Loucy (cell line): ENCODE measurements around the gene CLDN15.

Experiments used
- H2AFZ ChIP-seq: fragments of 200-600 bp; sonication (generic); 2 replicates; pipeline ENCODE4 v1.6.0; 2016; ENCODE audit warnings: antibody characterized with exemption, mild to moderate bottlenecking, low read length, moderate library complexity
- H3F3A ChIP-seq: fragments of 200-600 bp; 2 replicates; pipeline ENCODE4 v1.6.0; 2016; ENCODE audit warnings: antibody characterized with exemption, low read depth, mild to moderate bottlenecking
- H3K27me3 ChIP-seq: fragments of 200-600 bp; sonication (generic); 2 replicates; pipeline ENCODE4 v1.6.1; 2014; ENCODE audit warnings: low read length, mild to moderate bottlenecking; ENCODE audit not compliant: insufficient read depth, poor library complexity, severe bottlenecking
- H3K36me3 ChIP-seq: fragments of 200-600 bp; sonication (generic); 2 replicates; pipeline ENCODE4 v1.6.1; 2016; ENCODE audit warnings: low read length; ENCODE audit not compliant: insufficient read depth
- H3K4me1 ChIP-seq: fragments of 200-600 bp; sonication (generic); 2 replicates; pipeline ENCODE4 v1.5.1; 2014; ENCODE audit warnings: low read length, mild to moderate bottlenecking; ENCODE audit not compliant: insufficient read depth, poor library complexity, severe bottlenecking
- H3K4me2 ChIP-seq: fragments of 200-600 bp; sonication (generic); 2 replicates; pipeline ENCODE4 v1.6.0; 2014; ENCODE audit warnings: antibody characterized with exemption, low read length, low read depth, mild to moderate bottlenecking; ENCODE audit not compliant: poor library complexity, severe bottlenecking
- H3K4me3 ChIP-seq: fragments of 200-600 bp; sonication (generic); 2 replicates; pipeline ENCODE4 v1.5.1; 2014; ENCODE audit warnings: low read length, mild to moderate bottlenecking, mixed read lengths; ENCODE audit not compliant: poor library complexity, severe bottlenecking
- H3K79me2 ChIP-seq: fragments of 200-600 bp; sonication (generic); 2 replicates; pipeline ENCODE4 v1.6.1; 2014; ENCODE audit warnings: low read length; ENCODE audit not compliant: insufficient read depth
- H3K9ac ChIP-seq: fragments of 200-600 bp; sonication (generic); 2 replicates; pipeline ENCODE4 v1.6.0; 2014; ENCODE audit warnings: mild to moderate bottlenecking, low read depth, low read length, moderate library complexity; ENCODE audit not compliant: poor library complexity, severe bottlenecking
- H3K9me2 ChIP-seq: fragments of 200-600 bp; sonication (generic); replicated peaks from 2 replicates; pipeline ENCODE4 v1.6.1; 2016; ENCODE audit warnings: low read depth, low read length, mixed read lengths
- H3K9me3 ChIP-seq: fragments of 200-600 bp; sonication (generic); 2 replicates; pipeline ENCODE4 v1.6.1; 2014; ENCODE audit warnings: mild to moderate bottlenecking, antibody characterized with exemption, low read length, low read depth; ENCODE audit not compliant: insufficient read depth
- H4K20me1 ChIP-seq: fragments of 200-600 bp; sonication (generic); 2 replicates; pipeline ENCODE4 v1.6.0; 2014; ENCODE audit warnings: antibody characterized with exemption, low read length, mild to moderate bottlenecking; ENCODE audit not compliant: insufficient read depth, poor library complexity, severe bottlenecking
- CTCF ChIP-seq: fragments of 200-600 bp; sonication (generic); conservative IDR thresholded peaks from 2 replicates; pipeline ENCODE4 v1.5.1; 2014; ENCODE audit warnings: mild to moderate bottlenecking, antibody characterized with exemption, low read length
- EZH2phosphoT487 ChIP-seq: fragments of 200-600 bp; IDR thresholded peaks from 2 replicates; pipeline ENCODE4 v1.6.1; 2018; ENCODE audit warnings: antibody characterized with exemption, mild to moderate bottlenecking, moderate library complexity, borderline replicate concordance

The CLDN15 gene

GRCh38 chr7:101239951-101240220 is 2.3 kb upstream of the CLDN15 start:
- peaks cover 25% of the 10 kb centered on the region for H3K79me2 ChIP-seq
- H3K36me3 ChIP-seq, result no peaks in the 10 kb centered on the region
- H3K9me2 ChIP-seq, result no peaks in the 10 kb centered on the region
- H3K4me3 ChIP-seq, result no peak overlapping the region
- H3K27me3 ChIP-seq, result no peaks in the 10 kb centered on the region
- H3F3A ChIP-seq, result no peaks in the 10 kb centered on the region
- H3K4me1 ChIP-seq, result peaks cover 7% of the 10 kb centered on the region
- no peak overlapping the region for H3K9ac ChIP-seq
- peaks cover 10% of the 10 kb centered on the region for H4K20me1 ChIP-seq
- TF ChIP-seq EZH2phosphoT487, result no peak
- TF ChIP-seq CTCF, result no peak
- no peak overlapping the region for H2AFZ ChIP-seq
- H3K4me2 ChIP-seq, result no peak overlapping the region
- no peaks in the 10 kb centered on the region for H3K9me3 ChIP-seq

GRCh38 chr7:101239191-101239950 is 1.8 kb upstream of the CLDN15 start:
- TF ChIP-seq CTCF, result no peak
- no peak for TF ChIP-seq EZH2phosphoT487
- H3F3A ChIP-seq, result no peaks in the 10 kb centered on the region
- H3K9ac ChIP-seq, result no peak overlapping the region
- peaks cover 7% of the 10 kb centered on the region for H3K4me1 ChIP-seq
- H3K9me2 ChIP-seq, result no peaks in the 10 kb centered on the region
- H3K27me3 ChIP-seq, result no peaks in the 10 kb centered on the region
- no peak overlapping the region for H2AFZ ChIP-seq
- peaks cover 8% of the 10 kb centered on the region for H4K20me1 ChIP-seq
- no peaks in the 10 kb centered on the region for H3K36me3 ChIP-seq
- H3K79me2 ChIP-seq, result peaks cover 24% of the 10 kb centered on the region
- no peak overlapping the region for H3K4me2 ChIP-seq
- H3K9me3 ChIP-seq, result no peaks in the 10 kb centered on the region
- no peak overlapping the region for H3K4me3 ChIP-seq

- Histone ChIP-seq H2AFZ (no peak overlapping the region), H3F3A (no peaks in the 10 kb centered on the region), H3K4me1 (peaks cover under 1% of the 10 kb centered on the region), H4K20me1 (peaks cover under 1% of the 10 kb centered on the region), H3K4me3 (no peak overlapping the region), H3K9me3 (no peaks in the 10 kb centered on the region), H3K4me2 (no peak overlapping the region), H3K9me2 (no peaks in the 10 kb centered on the region), H3K27me3 (no peaks in the 10 kb centered on the region), H3K36me3 (no peaks in the 10 kb centered on the region), H3K9ac (no peak overlapping the region), H3K79me2 (peaks cover 15% of the 10 kb centered on the region)
- TF ChIP-seq EZH2phosphoT487, result no peak
- TF ChIP-seq CTCF, result no peak
These were observed 902 bp upstream of the CLDN15 start for GRCh38 chr7:101238226-101239182.
